Measurements from ENCODE around the gene SPATA3.

Gene SPATA3

DNA sequence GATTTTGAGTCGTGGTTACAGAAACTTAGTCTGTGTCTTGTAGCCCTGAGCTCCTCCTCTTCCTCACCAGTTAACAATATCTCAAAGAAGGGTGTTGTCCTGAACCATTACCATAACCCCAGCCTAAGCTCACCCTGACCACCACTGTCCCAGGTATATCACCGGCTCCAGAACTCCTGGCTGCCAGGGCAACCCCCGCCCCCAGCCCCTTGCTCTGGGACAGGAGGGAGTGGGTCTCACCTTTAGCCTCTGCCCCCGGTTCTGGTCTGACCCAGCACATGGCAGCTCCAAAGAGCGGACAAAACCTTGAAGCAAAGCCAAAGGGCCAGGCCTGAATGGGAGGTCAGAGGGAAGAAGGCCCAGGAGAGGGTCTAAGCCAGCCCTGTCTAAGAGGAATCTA, 55.2 kb downstream of the SPATA3 start:
- H3K4me3 ChIP-seq (ENCODE audit: low read depth, low read length) = no peak overlapping the region
- no peak for TF ChIP-seq CTCF (IDR thresholded peaks at IDR 0.05; ENCODE audit: low read depth, low read length)

DNA sequence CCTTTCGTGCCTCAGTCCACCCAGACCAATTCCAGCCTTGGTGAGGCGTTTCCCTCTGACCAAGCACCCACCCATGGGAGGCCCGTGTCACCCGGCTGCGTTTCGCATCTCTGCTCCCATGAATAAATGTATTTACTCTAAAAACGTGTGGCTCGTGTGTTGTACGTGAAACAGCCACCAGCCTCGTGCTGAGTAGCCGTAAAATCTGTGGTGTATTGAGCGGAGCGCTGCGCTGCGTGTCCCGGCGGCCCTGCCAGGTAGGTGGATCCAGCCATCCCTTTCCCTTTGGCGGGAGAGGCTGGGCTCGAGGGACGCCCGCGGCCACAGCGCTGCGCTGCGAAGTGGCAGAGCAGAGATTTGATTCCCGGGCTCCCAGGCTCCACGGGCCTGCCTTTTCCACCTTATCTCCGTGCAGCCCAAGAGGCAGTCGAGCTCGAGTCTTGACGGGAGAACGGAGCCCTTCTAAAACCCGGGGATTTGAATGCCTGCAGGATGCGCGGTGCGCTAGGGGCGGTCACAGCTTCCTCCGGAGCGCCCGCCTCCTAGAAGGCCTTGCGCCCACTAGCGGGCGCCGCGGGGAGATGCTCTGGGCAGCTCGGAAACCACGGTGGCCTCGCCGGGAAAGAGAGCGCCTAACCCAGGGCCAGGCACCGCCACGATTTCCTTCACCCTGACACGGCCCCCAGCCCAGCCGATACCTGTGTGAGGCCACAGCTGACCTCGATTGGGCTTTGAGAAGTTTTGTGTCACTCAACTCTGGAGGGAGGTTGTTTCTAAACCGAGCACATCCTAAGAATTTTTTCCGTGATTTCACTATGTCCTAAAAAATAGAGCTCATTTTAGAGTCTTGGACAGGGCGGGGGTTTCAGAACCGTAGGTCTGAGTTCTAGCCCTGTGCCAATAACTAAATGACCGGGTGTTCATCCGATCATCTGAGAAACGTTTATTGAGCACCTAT, 56.9 kb downstream of the SPATA3 start:
- peak; percentile 92 for TF ChIP-seq CTCF (IDR thresholded peaks at IDR 0.05; ENCODE audit: low read depth, low read length)

GRCh38 chr2:231053846-231054245, 57.9 kb downstream of the SPATA3 start:
- H3K4me3 ChIP-seq (ENCODE audit: low read depth, low read length) = no peak overlapping the region
- no peak for TF ChIP-seq CTCF (IDR thresholded peaks at IDR 0.05; ENCODE audit: low read depth, low read length)

More for the DNA sequence above, 56.9 kb downstream of the SPATA3 start:
- H3K4me3 ChIP-seq (ENCODE audit: low read depth, low read length) = peak overlapping the region; percentile 64

DNA sequence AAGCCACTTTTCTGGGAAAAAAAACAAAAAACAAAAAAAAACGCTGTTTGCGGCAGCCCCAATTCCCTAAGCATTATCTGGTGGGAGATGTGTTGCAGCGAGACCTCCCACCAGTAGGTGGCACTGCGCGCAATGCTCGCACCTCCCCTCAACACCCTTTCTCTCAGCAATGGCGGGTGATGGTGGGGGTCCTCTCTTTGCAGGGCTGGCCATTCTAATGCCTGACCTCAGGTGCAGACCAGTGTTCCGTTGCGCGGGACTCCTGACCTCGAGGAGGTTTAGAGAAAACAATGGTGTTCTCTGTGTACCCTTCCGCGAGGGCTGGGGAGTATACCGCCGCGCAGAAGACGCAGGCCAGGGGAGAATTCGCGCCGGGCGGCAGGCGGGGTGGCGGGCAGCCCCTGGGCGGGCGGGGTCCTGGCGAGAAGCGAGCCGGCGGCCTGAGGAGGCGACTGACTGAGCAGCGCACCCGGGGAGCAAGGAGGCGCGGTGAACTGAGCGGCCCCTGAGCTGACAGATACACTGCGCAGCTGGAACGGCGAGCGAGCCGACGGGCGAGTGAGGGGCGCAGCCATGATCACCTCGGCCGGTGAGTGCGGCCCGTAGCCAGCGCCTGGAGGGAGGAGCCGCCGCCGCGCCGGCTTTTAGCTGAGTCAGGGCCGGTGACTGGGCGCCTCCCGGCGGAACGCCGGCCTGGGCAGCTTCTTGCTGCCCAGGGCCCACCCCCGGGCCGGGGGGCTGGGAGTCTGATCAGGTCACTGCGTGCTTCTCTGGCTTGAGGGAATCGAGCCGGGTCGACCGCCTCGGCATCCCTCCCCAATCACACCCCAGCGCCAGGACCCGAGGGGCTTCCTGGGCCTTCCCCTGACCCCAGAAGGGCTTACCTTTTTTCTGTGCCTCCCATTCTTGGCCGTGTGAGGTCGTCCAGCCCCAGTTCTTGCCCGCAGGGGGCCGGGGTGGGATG, 60.8 kb downstream of the SPATA3 start, which contains the start of gene PSMD1:
Gene PSMD1, plus strand, starts transcription at position 415 of the 964 bp plus-strand sequence. Its CDS starts 159 bp downstream, at position 574.
- TF ChIP-seq CTCF (IDR thresholded peaks at IDR 0.05; ENCODE audit: low read depth, low read length) = peak; percentile 84

GRCh38 chr2:231057590-231057989, 61.7 kb downstream of the SPATA3 start:
- H3K4me3 ChIP-seq (ENCODE audit: low read depth, low read length) = peak overlapping the region; percentile 100
- no peak for TF ChIP-seq CTCF (IDR thresholded peaks at IDR 0.05; ENCODE audit: low read depth, low read length)

More for the DNA sequence above, 60.8 kb downstream of the SPATA3 start, which contains the start of gene PSMD1:
- H3K4me3 ChIP-seq (ENCODE audit: low read depth, low read length) = peak within 1 kb of the TSS; percentile 100

Measured in WI38 (cell line).